Measurements from ENCODE around the gene PCCA. TPM values are rescaled to one million over a fixed set of nuclear protein-coding genes. Genes with fewer than 3 reads are reported as not detected.

The PCCA gene
- total RNA-seq, 1 experiment from 2014 or later, result 52.8 TPM

DNA sequence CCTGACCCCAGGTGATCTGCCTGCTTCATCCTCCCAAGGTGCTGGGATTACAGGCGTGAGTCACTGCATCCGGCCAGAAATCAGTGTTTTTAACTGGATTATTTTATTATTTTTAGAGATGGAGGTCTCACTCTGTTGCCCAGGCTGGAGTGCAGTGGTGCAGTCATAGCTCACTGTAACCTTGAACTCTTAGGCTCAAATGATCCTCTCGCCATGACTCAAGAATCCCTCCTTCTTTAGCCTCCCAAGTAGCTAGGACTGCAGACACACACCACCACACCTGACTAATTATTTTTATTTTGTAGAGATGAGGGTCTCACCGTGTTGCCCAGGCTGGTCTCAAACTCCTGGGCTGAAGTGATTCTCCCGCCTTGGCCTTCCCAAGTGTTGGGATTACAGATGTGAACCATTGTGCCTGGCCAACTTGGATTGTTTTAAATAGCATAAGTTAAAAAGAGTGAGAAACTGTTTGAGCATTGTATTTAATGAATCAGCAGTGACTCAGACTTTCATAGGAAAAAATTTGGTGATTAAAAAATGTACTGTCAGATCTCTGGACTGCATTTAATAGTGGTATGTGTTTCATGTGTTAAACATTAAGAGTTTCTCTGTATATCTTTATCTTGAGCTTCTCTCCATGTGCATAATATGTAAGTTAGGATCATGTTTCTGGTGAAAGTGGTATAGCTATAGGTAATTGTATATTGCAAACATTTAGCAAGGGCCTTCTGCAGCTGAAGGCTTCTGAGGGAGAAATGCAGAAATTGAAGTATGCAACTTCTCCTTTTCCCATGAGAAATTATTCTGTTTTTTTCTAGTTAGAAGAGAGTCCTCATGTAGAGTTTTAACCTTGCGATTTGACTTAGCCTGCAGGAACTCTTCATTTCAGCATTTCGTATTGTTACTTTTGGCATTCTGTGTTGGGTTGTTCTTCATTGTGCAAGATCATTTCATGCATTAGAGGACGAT, 121.2 kb downstream of the PCCA start:
- ChIA-PET POLR2A (no interaction called here), CTCF (interaction anchor here (0.6 kb wide), 1 partner anchor 230 kb away, joined by 3 read pairs; no protein-coding TSS in a partner anchor)
- ATAC-seq (no peak), DNase-seq (ENCODE audit: low spot score) (no peak)
- no peak for TF ChIP-seq RORB (CRISPR knock-in tag; IDR thresholded peaks at IDR 0.05)
- TF ChIP-seq, protein P1, sequence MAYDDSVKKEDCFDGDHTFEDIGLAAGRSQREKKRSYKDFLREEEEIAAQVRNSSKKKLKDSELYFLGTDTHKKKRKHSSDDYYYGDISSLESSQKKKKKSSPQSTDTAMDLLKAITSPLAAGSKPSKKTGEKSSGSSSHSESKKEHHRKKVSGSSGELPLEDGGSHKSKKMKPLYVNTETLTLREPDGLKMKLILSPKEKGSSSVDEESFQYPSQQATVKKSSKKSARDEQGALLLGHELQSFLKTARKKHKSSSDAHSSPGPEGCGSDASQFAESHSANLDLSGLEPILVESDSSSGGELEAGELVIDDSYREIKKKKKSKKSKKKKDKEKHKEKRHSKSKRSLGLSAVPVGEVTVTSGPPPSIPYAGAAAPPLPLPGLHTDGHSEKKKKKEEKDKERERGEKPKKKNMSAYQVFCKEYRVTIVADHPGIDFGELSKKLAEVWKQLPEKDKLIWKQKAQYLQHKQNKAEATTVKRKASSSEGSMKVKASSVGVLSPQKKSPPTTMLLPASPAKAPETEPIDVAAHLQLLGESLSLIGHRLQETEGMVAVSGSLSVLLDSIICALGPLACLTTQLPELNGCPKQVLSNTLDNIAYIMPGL (CRISPR knock-in tag; IDR thresholded peaks at IDR 0.05), result no peak
- TF ChIP-seq TEAD1 (CRISPR knock-in tag; IDR thresholded peaks at IDR 0.05), result no peak
- TF ChIP-seq, protein P2, sequence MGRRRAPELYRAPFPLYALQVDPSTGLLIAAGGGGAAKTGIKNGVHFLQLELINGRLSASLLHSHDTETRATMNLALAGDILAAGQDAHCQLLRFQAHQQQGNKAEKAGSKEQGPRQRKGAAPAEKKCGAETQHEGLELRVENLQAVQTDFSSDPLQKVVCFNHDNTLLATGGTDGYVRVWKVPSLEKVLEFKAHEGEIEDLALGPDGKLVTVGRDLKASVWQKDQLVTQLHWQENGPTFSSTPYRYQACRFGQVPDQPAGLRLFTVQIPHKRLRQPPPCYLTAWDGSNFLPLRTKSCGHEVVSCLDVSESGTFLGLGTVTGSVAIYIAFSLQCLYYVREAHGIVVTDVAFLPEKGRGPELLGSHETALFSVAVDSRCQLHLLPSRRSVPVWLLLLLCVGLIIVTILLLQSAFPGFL (CRISPR knock-in tag; IDR thresholded peaks at IDR 0.05; ENCODE audit: borderline replicate concordance), result no peak
- Mint-ChIP-seq H3K4me1 (peaks cover 10% of the 10 kb centered on the region), H3K4me3 (no peak overlapping the region), H3K36me3 (peaks cover 13% of the 10 kb centered on the region), H3K27ac (0 out of 2 replicates have a peak overlapping the region, but pooled peaks have one; percentile 5), H3K9me3 (peaks cover 7% of the 10 kb centered on the region), H3K27me3 (ENCODE audit: low read depth) (no peaks in the 10 kb centered on the region)

DNA sequence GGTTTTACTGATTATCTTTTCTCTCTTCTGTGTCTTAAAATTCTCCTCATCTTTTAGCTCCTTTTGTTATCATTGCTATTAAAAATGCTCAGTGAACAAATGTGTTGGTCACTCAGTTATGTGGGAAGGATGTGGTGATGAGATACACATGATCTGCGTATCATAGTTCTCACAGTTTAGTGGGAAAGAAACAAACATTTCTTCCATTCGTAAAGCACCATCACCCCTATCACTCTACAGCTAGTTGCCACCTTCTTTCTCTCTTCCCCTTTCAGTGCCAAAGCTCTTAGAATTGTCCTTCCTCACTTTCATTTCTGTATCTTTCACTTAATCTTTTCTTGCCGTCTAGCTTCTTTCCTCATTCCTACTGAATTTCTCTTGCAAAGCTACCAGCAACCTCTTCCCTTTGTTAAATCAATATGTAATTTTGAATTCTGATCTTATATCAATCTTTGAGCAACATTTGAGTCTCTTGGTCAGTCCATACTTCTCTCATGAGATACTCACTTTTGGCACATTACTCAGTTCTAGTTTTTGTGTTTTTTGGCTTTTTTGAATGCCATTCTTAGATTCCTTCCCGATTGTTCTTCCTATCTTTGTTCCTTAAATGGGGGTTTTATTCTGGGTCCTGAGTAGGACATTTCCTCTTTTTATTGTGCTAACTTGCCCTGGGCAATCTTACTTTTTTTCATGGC, 122.3 kb downstream of the PCCA start:
- no peak for ATAC-seq
- ChIA-PET POLR2A (no interaction called here), CTCF (no interaction called here)
- Mint-ChIP-seq H3K9me3 (peaks cover 7% of the 10 kb centered on the region), H3K4me3 (no peak overlapping the region), H3K27ac (peak overlapping the region; percentile 5; the same call in 1 of the 2 replicates), H3K27me3 (ENCODE audit: low read depth) (no peaks in the 10 kb centered on the region), H3K4me1 (peaks cover 10% of the 10 kb centered on the region), H3K36me3 (peaks cover 15% of the 10 kb centered on the region)
- DNase-seq (ENCODE audit: low spot score), result no peak
- no peak for TF ChIP-seq TCF7 (CRISPR knock-in tag; IDR thresholded peaks at IDR 0.05; ENCODE audit: low read depth)
- TF ChIP-seq, protein P3, sequence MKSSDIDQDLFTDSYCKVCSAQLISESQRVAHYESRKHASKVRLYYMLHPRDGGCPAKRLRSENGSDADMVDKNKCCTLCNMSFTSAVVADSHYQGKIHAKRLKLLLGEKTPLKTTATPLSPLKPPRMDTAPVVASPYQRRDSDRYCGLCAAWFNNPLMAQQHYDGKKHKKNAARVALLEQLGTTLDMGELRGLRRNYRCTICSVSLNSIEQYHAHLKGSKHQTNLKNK (CRISPR knock-in tag; IDR thresholded peaks at IDR 0.05), result no peak
- TF ChIP-seq ZNF121 (CRISPR knock-in tag; IDR thresholded peaks at IDR 0.05), result no peak
- no peak for TF ChIP-seq TEAD1 (CRISPR knock-in tag; IDR thresholded peaks at IDR 0.05)
- TF ChIP-seq, protein P4, sequence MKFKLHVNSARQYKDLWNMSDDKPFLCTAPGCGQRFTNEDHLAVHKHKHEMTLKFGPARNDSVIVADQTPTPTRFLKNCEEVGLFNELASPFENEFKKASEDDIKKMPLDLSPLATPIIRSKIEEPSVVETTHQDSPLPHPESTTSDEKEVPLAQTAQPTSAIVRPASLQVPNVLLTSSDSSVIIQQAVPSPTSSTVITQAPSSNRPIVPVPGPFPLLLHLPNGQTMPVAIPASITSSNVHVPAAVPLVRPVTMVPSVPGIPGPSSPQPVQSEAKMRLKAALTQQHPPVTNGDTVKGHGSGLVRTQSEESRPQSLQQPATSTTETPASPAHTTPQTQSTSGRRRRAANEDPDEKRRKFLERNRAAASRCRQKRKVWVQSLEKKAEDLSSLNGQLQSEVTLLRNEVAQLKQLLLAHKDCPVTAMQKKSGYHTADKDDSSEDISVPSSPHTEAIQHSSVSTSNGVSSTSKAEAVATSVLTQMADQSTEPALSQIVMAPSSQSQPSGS (CRISPR knock-in tag; IDR thresholded peaks at IDR 0.05; ENCODE audit: borderline replicate concordance, low read depth), result no peak
- no peak for TF ChIP-seq OVOL2 (CRISPR knock-in tag; IDR thresholded peaks at IDR 0.05; ENCODE audit: borderline replicate concordance)
- TF ChIP-seq, protein P5, sequence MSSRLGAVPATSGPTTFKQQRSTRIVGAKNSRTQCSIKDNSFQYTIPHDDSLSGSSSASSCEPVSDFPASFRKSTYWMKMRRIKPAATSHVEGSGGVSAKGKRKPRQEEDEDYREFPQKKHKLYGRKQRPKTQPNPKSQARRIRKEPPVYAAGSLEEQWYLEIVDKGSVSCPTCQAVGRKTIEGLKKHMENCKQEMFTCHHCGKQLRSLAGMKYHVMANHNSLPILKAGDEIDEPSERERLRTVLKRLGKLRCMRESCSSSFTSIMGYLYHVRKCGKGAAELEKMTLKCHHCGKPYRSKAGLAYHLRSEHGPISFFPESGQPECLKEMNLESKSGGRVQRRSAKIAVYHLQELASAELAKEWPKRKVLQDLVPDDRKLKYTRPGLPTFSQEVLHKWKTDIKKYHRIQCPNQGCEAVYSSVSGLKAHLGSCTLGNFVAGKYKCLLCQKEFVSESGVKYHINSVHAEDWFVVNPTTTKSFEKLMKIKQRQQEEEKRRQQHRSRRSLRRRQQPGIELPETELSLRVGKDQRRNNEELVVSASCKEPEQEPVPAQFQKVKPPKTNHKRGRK (CRISPR knock-in tag; IDR thresholded peaks at IDR 0.05; ENCODE audit: borderline replicate concordance), result no peak
- TF ChIP-seq, protein P6, sequence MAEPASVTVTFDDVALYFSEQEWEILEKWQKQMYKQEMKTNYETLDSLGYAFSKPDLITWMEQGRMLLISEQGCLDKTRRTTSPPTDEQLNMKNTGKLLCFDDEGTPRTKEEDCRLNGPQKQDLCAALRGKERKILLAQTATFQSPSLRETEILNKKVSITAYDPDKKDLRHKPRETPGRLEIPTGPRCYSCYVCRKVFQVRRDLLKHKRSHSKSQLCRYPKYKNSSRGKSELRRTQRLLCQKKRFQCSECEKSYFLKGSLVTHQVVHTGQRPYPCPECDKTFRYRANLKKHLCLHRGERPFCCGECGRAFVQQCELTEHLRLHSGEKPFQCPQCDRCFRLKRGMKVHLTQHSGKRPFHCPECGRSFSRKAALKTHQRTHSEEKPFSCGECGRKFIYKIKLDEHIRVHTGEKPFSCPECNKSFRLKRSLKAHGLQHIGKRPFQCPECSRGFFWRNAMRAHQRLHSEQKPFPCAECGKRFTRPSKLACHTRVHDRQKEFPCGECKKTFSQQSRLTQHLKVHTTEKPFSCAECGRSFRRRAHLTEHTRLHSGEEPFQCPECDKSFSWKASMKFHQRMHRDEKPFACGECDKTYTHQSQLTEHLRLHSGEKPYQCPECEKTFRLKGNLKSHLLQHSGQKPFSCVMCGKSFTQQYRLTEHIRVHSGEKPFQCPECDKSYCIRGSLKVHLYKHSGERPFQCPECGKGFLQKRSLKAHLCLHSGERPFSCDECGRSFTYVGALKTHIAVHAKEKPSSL (CRISPR knock-in tag; conservative IDR thresholded peaks at IDR 0.05), result no peak
- TF ChIP-seq ZNF138 (CRISPR knock-in tag; conservative IDR thresholded peaks at IDR 0.05), result no peak
- TF ChIP-seq, protein P1 (CRISPR knock-in tag; IDR thresholded peaks at IDR 0.05), result no peak
- TF ChIP-seq, protein P7, sequence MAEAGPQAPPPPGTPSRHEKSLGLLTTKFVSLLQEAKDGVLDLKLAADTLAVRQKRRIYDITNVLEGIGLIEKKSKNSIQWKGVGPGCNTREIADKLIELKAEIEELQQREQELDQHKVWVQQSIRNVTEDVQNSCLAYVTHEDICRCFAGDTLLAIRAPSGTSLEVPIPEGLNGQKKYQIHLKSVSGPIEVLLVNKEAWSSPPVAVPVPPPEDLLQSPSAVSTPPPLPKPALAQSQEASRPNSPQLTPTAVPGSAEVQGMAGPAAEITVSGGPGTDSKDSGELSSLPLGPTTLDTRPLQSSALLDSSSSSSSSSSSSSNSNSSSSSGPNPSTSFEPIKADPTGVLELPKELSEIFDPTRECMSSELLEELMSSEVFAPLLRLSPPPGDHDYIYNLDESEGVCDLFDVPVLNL (CRISPR knock-in tag; IDR thresholded peaks at IDR 0.05; ENCODE audit: borderline replicate concordance, low read depth), result no peak
- TF ChIP-seq NR3C1 (CRISPR knock-in tag; conservative IDR thresholded peaks at IDR 0.05; ENCODE audit: low read depth), result no peak
- TF ChIP-seq SMAD3 (CRISPR knock-in tag; IDR thresholded peaks at IDR 0.05; ENCODE audit: borderline replicate concordance), result no peak
- no peak for TF ChIP-seq JAZF1 (CRISPR knock-in tag; IDR thresholded peaks at IDR 0.05)
- no peak for TF ChIP-seq NR1H2 (CRISPR knock-in tag; IDR thresholded peaks at IDR 0.05)
